ENCODE measurements around the gene TGFBR3.

Gene TGFBR3

GRCh38 chr1:91754816-91755580 lies 131.0 kb downstream of the TGFBR3 start:
- DNase-seq (ENCODE audit: low read depth), result no peak

DNA sequence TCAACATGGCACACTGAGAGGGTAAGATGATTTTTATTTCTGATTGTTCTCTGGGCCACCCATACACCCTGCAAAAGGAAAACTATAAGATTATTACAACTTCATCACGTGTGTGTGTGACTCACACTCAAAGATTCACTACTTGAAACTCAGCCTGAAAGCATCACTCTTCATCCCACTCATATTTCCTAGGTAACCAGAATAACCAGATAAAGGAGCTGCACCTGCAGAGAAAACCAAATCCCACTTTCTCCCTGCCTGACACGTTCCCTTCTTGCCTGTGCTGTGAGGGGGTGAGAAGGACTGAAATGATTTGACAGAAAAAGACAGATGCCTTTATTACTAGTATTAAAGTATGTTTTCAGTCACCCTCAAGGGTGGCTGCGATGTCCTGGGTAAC lies 131.6 kb downstream of the TGFBR3 start:
- no peak for DNase-seq (ENCODE audit: low read depth)

DNA sequence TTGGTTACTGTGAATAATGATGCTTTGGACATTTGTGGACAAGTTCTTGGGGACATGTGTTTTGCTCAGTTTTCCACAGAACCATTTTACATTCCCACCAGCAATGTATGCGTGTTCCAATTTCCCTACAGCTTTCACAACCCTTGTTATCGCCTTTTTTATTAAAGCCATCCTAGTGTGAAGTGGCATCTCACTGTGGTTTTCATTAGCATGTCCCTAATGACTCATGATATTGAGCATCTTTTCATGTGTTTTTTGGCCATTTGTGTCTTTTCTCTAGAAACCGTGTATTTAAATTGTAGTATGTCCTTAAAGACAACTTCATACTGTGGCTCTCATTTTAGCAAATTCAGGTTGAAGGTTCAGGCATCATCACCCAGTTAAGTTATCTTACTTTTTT lies 132.1 kb downstream of the TGFBR3 start:
- no peak for DNase-seq (ENCODE audit: low read depth)

- no peak for DNase-seq (ENCODE audit: low read depth)
Measured at GRCh38 chr1:91752324-91752723, 133.6 kb downstream of the TGFBR3 start.

DNA sequence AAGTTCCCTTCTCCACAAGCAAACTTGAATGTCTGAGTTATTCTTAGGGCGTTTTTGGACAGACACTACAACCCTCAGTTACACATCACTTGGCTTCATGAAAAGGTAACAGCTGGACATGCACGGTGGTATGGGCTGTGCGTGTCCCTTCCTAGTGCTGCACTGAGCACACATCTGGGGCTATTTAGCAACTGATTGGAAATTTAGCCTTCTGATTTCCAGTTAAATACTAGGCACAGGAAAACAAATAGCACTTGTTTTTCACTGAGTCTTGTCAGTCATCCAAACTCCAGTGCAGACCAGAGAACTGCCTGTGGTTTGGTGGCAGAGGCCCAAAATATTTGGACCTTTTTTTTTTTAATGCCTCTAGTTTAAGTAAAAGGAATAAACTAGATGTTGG lies 134.7 kb downstream of the TGFBR3 start:
- no peak for DNase-seq (ENCODE audit: low read depth)

- no peak for DNase-seq (ENCODE audit: low read depth)
Measured at GRCh38 chr1:91750398-91750996, 135.5 kb downstream of the TGFBR3 start.

DNA sequence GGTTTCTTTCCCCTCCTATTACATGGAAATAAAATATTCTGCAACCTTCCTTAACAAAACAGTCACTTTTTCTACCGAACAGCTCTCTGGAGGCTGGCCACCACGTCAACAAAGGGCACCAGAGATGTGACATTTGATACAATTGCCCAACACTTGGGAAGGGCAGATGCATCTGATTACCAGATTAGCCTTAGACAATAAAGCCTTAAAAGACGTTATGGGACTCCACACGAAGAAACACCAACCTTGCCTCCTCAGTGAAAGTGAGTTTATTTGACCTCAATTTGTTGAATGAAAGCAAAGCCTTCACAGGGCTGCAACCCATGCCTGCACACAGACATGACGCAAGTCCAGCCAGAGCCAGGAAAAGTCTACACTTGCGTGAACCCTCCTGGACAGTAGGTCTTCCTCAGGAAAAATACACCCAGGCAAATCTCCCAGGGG lies 136.1 kb downstream of the TGFBR3 start:
- no peak for DNase-seq (ENCODE audit: low read depth)

- DNase-seq (ENCODE audit: low read depth), result no peak
Measured at GRCh38 chr1:91747666-91748065, 138.3 kb downstream of the TGFBR3 start.

- DNase-seq (ENCODE audit: low read depth), result no peak
Measured at GRCh38 chr1:91746728-91747338, 139.1 kb downstream of the TGFBR3 start.

DNA sequence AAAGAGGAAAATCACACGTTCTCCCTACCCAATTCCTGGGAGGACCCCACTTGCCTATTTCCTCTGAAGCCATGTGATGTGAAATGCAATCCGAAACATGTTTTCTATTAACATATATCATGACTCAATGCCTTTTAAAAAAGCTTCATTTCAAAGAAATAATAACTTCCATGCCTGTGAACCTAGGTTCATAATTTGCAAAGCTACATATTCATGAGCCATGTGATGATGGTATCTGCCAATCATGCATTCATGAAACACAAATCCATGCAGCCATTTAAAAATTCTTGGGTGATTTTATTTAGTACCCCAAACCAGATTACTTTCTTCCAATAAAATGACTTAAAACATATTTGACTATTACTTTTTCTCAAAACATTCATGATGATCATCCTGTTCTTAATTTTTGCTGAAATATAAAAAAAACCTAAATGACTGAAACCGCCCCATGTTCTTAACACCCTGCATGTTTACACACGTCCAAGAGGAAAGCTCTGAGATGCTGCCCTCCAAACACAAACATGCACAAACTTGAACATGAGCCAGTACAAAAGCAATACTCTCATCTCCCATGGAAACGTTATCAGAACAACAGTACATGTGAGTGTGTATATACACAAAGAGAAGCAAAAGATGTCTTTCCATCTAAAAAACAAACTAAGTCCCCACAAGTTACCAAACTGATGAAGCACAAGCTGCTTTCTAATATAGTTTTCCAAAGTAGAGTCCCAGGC lies 140.1 kb downstream of the TGFBR3 start:
- no peak for DNase-seq (ENCODE audit: low read depth)

- DNase-seq (ENCODE audit: low read depth), result no peak
Measured at GRCh38 chr1:91744953-91745639, 140.9 kb downstream of the TGFBR3 start.

DNA sequence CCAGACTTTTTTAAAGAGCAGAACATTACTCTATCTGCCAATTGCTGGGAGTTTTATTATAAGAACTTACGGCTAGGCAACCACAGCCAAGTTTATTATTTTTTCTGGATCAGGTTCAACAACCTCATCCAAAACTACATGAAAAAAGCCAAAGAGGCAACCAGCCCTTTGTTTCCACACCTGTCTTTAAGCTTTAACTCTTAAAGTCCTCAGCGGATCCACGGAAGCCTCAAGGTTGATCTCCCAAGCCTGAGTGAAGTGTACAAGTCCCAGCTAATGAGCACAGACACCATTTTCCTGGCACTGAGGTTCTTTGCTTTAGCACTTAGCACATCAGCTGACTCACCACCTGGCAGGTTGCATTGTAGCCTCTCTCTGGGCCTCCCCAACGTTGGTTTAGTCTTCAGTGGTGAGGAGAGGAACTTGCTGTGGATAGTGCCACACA lies 143.1 kb downstream of the TGFBR3 start:
- no peak for DNase-seq (ENCODE audit: low read depth)

- no peak for DNase-seq (ENCODE audit: low read depth)
Measured at GRCh38 chr1:91741906-91742305, 144.0 kb downstream of the TGFBR3 start.

GRCh38 chr1:91741301-91741700 lies 144.7 kb downstream of the TGFBR3 start:
- no peak for DNase-seq (ENCODE audit: low read depth)

DNA sequence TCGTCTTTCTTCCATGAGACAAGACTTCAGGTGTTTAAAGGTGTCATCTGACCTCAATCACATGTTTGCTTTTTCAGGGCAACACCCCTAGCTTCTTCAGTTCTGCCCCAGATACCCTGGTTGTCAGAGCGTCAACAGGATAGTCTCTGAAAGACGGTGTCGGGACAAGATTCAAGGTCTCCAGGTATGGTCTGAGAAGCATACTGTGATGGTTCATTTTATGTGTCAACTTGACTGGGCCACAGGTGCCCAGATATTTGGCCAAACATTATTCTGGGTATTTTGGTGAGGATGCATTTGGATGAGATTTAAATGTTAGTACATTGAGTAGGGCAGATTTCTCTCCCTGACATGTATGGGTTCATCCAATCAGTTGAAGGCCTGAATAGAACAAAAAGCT lies 148.3 kb downstream of the TGFBR3 start:
- DNase-seq (ENCODE audit: low read depth), result no peak

GRCh38 chr1:91736715-91737615 lies 149.0 kb downstream of the TGFBR3 start:
- no peak for DNase-seq (ENCODE audit: low read depth)

- DNase-seq (ENCODE audit: low read depth), result no peak
Measured at GRCh38 chr1:91736146-91736714, 149.7 kb downstream of the TGFBR3 start.

GRCh38 chr1:91735266-91735845 lies 150.6 kb downstream of the TGFBR3 start:
- DNase-seq (ENCODE audit: low read depth), result no peak

DNA sequence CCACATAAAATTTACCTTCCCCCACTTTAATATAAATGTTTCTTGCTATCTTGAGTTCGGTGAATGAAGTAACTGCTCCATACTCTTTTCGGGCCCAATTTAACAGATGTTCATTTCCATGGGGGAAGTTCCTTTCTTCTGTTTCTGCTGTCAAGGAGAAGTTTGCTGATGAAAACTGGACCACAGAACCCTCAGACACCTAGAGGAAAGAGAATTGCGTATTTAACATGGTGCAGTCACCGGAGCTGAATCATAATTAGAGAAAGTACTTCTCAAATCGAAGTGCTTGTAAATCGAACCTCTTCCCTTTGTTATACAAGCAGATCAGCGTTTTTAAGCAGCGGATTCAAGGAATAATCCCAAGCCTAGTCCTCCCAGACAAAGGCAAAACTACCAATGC lies 151.2 kb downstream of the TGFBR3 start:
- no peak for DNase-seq (ENCODE audit: low read depth)

DNA sequence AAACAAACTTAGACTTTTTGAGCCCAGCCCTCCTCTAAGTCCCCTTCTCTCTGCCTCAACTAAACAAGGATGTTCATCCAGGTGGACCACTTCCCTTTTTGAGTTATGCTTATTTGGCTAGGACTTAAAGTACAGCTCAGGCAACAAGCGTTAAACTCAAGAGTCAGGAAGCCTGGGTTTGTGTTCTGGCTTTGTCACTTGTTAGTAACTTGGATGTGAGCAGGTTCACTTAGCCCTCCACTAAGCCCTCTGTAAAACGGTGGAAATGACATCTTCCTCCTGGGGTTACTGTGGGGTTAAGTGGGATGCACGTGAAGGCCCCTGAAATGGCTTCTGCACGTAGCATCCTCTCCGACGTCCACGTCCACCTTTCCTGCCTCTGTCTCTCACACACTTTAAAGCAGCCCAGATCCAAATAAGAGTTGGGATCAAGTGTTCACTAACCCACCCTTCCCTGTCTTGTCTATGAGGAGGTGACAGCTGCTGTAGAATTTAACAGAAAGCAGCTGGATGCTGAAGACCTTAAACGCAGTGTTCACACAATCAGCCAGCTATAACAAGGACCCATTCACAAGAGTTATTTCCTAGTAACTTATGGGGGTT lies 152.7 kb downstream of the TGFBR3 start:
- no peak for DNase-seq (ENCODE audit: low read depth)

Measured in stimulated activated CD8-positive, alpha-beta memory T cell treated with anti-CD3 and anti-CD28 coated beads, Interleukin-12 subunit alpha, Interleukin-12 subunit beta, amount 100 ng/mL, for 4 hours (primary cell).